HFFc6 (cell line): ENCODE results near the gene TPP2. TPM values are rescaled to one million over a fixed set of nuclear protein-coding genes. Genes with fewer than 3 reads are reported as not detected.
A peak's percentile ranks its signal among the peaks of the same experiment; 100 is the strongest.

Source experiments
- DNase-seq: peaks from one replicate; pipeline ENCODE4 v3.0.0-alpha.2; 2018
- H3K27ac Mint-ChIP-seq: 2 replicates; pipeline ENCODE4 v1.8.0; 2020; ENCODE audit warnings: mild to moderate bottlenecking, mixed read lengths
- H3K27me3 Mint-ChIP-seq: 2 replicates; pipeline ENCODE4 v1.8.0; 2021; ENCODE audit warnings: mild to moderate bottlenecking, moderate library complexity, mixed read lengths; ENCODE audit not compliant: insufficient read depth
- H3K36me3 Mint-ChIP-seq: 2 replicates; pipeline ENCODE4 v1.8.0; 2021; ENCODE audit warnings: low read depth, mixed read lengths
- H3K4me1 Mint-ChIP-seq: 2 replicates; pipeline ENCODE4 v1.8.0; 2020; ENCODE audit warnings: low read depth, mixed read lengths
- H3K4me3 Mint-ChIP-seq: 2 replicates; pipeline ENCODE4 v1.8.0; 2020; ENCODE audit warnings: mild to moderate bottlenecking, moderate library complexity, mixed read lengths
- H3K9me3 Mint-ChIP-seq: 2 replicates; pipeline ENCODE4 v1.8.0; 2020; ENCODE audit warnings: mild to moderate bottlenecking, mixed read lengths
- long read RNA-seq: library from polyadenylated mRNA; unstranded; transcript quantifications from one replicate; pipeline ENCODE4 v2.0.0, GENCODE V29; 2019
- total RNA-seq, 6 experiments: library from RNA; stranded (reverse); fragmentation: NEBNext Ultra II Directional; extraction: Animal tissue kit (Norgen Biotek cat#: 25700); gene quantifications; 2 replicates in 1 of 6; 3 replicates in 5 of 6; pipeline ENCODE4 v1.2.3, GENCODE V29; 2021
- TF ChIP-seq, protein P1 (sequence below): fragments of 200-600 bp; sonication (generic); IDR thresholded peaks from 2 replicates; pipeline ENCODE4 v1.5.0; 2021; ENCODE audit warnings: antibody characterized with exemption, mild to moderate bottlenecking

The TPP2 gene
- total RNA-seq: 10 to 100 TPM; 41.9 to 52.5 (median 44.6) TPM
- long read RNA-seq, full-length matches to known transcripts: 7 of 47 reads
- long read RNA-seq, partial matches to known transcripts: 31 of 47 reads
- long read RNA-seq, other reads (novel, unspliced or antisense): 9 of 47 reads

DNA sequence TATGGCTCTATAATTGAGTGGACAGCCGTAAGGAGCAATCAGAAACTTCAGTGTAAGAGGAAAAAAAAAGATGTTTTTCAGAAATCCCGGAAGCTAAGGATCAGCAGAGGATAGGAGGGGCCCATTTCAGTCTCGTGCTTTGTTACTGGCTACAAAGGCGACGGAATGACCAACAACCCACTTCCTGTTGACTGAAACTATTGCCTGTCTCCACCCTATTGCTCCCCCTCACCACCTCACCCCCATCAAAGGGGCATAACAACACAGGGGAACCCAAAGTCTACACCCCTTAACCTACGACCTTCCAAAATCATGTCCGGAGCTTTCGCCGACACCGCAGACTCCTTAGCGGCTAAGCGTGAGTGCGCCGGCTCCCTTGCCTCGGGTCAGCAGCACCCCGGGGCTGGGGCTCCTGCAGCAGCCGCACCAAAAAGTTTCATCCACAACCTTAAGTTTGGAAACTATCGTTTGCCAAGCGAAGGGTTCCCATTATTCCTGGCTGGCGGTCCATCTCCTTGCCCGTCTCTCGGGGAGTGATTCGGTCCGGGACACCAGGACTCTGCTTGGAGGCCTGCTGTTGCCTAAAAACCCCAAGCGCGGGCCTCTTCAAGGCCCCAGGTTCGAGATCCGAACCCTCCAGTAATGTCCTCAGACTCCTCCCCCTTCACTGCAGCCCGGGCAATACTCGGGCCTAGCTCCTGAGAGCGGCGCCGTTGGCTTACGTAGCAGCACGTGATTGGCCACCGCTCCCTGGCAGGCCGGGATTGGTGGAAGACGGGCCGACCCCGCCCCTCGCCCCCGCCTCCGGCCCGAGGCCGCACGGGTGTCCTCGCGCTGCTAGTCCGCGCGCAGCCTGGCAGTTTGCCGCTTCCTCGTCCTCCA, at the start of gene TPP2:
TSS of gene TPP2 (plus strand) at position 840 of the 882 bp plus-strand sequence. CDS start 53 bp downstream, outside the sequence.
- peak; percentile 98 for DNase-seq

DNA sequence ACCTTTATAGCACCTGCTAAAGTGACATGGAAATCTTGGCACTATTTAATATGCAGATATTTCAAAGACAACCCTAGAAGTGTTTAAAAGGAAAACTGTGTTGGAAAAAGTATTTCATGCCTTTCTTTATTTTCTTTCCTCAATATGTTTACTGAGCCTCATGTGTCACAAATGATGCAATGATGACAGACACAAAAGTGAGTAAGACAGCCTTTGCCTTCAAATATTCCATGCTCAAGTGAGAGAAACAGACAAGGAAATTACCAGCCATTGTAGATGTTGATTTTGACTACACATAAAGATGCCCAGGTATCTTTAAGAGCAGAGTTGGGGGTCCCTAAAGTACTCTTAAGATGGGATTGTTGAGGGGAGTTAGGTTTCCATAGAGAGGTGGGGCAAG, 48.0 kb upstream of the TPP2 start:
- no peak overlapping the region for H3K27ac Mint-ChIP-seq
- H3K4me3 Mint-ChIP-seq: no peak overlapping the region
- no peak for DNase-seq
- no peaks in the 10 kb centered on the region for H3K36me3 Mint-ChIP-seq
- no peaks in the 10 kb centered on the region for H3K9me3 Mint-ChIP-seq
- TF ChIP-seq, protein P1, sequence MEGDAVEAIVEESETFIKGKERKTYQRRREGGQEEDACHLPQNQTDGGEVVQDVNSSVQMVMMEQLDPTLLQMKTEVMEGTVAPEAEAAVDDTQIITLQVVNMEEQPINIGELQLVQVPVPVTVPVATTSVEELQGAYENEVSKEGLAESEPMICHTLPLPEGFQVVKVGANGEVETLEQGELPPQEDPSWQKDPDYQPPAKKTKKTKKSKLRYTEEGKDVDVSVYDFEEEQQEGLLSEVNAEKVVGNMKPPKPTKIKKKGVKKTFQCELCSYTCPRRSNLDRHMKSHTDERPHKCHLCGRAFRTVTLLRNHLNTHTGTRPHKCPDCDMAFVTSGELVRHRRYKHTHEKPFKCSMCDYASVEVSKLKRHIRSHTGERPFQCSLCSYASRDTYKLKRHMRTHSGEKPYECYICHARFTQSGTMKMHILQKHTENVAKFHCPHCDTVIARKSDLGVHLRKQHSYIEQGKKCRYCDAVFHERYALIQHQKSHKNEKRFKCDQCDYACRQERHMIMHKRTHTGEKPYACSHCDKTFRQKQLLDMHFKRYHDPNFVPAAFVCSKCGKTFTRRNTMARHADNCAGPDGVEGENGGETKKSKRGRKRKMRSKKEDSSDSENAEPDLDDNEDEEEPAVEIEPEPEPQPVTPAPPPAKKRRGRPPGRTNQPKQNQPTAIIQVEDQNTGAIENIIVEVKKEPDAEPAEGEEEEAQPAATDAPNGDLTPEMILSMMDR: no peak
- H3K4me1 Mint-ChIP-seq: no peaks in the 10 kb centered on the region
- H3K27me3 Mint-ChIP-seq: peaks cover 4% of the 10 kb centered on the region; the same call in 1 of the 2 replicates

More for the DNA sequence above, at the start of gene TPP2:
- H3K4me1 Mint-ChIP-seq: peaks cover 53% of the 10 kb centered on the region
- H3K4me3 Mint-ChIP-seq: peak within 1 kb of the TSS; percentile 100
- H3K36me3 Mint-ChIP-seq: peaks cover 3% of the 10 kb centered on the region; the same call in 1 of the 2 replicates
- H3K27me3 Mint-ChIP-seq: no peaks in the 10 kb centered on the region; the same call in 1 of the 2 replicates
- H3K27ac Mint-ChIP-seq: peak within 1 kb of the TSS; percentile 100
- H3K9me3 Mint-ChIP-seq: no peaks in the 10 kb centered on the region
- TF ChIP-seq, protein P1: no peak

DNA sequence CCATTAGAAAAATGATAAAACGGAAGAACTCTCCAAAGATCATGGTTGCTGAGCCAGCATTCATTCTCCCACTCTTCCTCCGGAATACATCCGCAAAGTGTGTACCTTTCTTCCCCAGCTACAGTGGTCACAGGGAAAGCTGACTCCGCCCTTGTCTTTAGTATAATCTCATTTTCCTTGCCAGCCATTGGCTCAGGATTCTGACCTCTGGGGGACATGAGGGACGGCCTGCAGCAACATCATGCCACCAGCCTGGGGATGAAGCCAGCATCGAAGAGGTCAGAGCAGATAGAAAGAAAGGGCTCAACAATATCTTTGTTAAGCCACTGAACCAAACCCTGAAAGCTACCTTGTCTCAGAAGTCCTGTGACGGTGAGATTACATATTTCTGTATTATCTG, 46.3 kb upstream of the TPP2 start:
- no peak for DNase-seq
- Mint-ChIP-seq H3K27me3 (peaks cover 6% of the 10 kb centered on the region; the same call in 1 of the 2 replicates), H3K4me1 (no peaks in the 10 kb centered on the region), H3K27ac (no peak overlapping the region), H3K4me3 (no peak overlapping the region), H3K9me3 (no peaks in the 10 kb centered on the region), H3K36me3 (no peaks in the 10 kb centered on the region)
- TF ChIP-seq, protein P1: no peak

DNA sequence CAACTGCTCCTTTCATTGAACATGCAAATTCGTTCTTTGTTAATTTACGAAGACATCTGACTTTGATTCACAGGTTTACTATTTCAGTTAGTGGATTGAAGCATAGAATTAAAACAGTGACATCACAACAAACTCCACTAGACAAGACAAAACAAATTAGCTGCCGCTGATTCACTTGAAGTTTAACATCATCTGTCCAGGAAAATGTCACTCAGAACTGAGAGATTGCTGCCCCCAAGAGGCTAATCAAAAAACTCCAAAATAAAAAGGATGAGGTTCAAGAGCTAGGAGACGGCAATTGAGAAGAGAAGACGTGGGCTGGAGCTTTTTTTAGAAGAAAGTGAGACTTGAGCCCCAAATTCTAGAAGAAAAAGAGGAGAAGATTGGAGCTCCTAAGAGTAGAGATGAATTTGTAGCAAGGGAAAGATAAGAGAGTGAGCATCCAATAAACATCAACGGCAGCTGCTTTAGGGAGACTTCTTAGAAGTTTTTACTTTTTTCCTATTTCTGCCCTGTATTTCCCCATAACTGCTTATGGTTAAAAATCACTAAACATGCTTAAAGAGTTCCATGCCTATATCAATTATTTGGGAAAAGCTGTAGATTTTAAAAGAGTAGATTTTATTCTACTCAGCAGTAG, 40.8 kb upstream of the TPP2 start:
- no peaks in the 10 kb centered on the region for H3K36me3 Mint-ChIP-seq

DNA sequence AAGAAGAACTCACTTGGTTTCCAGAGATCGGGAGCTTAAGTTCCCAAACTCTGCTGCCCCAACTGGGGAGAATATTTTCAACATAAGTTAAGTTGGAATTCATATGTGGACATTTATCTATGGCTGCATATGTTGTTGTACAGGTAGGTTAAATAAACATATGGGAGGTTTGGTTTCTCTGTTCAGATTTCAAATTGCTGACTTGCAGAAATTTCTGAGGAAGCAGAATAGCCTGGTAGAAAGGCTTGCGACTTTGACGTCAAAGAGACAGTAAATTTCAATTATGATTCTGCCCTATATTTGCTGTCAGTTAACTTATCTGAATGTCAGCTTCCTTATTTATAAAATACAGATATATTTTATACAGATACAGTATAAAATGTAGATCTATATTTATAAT, 40.0 kb upstream of the TPP2 start:
- no peaks in the 10 kb centered on the region for H3K9me3 Mint-ChIP-seq
- no peak for DNase-seq
- TF ChIP-seq, protein P1: no peak
- no peaks in the 10 kb centered on the region for H3K36me3 Mint-ChIP-seq
- H3K4me1 Mint-ChIP-seq: no peaks in the 10 kb centered on the region
- no peak overlapping the region for H3K27ac Mint-ChIP-seq
- peaks cover 4% of the 10 kb centered on the region for H3K27me3 Mint-ChIP-seq
- peak overlapping the region; percentile 11; the same call in 1 of the 2 replicates for H3K4me3 Mint-ChIP-seq

More for the DNA sequence above, 40.8 kb upstream of the TPP2 start:
- Mint-ChIP-seq H3K27me3 (peaks cover 6% of the 10 kb centered on the region), H3K9me3 (no peaks in the 10 kb centered on the region), H3K4me1 (no peaks in the 10 kb centered on the region), H3K27ac (no peak overlapping the region), H3K4me3 (no peak overlapping the region; the same call in 1 of the 2 replicates)
- peak; percentile 28 for DNase-seq
- TF ChIP-seq, protein P1: peak; percentile 69
